Measurements from ENCODE around the gene RBM17. TPM values are rescaled to one million over a fixed set of nuclear protein-coding genes. Genes with fewer than 3 reads are reported as not detected.

The RBM17 gene
- total and polyA plus RNA-seq, 4 donors: 16.5 to 44.8 (median 34.1) TPM

DNA sequence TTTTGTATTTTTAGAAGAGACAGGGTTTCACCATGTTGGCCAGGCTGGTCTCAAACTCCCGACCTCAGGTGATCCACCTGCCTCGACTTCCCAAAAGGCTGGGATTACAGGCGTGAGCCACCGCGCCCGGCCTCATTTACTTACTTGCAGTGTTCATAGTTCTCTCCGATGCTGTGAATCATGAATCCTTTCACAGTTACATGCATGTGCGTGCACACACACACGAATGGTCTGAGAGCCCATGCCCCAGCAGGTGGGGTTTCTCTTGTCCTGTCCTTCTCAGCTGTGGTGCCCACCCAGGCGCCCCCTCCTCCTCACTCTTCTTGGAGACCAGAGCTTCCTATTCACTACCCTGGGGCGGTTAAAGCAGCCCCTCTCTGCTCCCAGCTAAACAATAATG, 50.6 kb downstream of the RBM17 start (continued):
- TF ChIP-seq, protein P1, sequence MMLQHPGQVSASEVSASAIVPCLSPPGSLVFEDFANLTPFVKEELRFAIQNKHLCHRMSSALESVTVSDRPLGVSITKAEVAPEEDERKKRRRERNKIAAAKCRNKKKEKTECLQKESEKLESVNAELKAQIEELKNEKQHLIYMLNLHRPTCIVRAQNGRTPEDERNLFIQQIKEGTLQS (IDR thresholded peaks at IDR 0.05): no peak
- no peak for TF ChIP-seq FOXA2 (IDR thresholded peaks at IDR 0.05)
- no peak for TF ChIP-seq SP1 (IDR thresholded peaks at IDR 0.05)
- TF ChIP-seq HNF4G (IDR thresholded peaks at IDR 0.05): no peak
- TF ChIP-seq, protein P2, sequence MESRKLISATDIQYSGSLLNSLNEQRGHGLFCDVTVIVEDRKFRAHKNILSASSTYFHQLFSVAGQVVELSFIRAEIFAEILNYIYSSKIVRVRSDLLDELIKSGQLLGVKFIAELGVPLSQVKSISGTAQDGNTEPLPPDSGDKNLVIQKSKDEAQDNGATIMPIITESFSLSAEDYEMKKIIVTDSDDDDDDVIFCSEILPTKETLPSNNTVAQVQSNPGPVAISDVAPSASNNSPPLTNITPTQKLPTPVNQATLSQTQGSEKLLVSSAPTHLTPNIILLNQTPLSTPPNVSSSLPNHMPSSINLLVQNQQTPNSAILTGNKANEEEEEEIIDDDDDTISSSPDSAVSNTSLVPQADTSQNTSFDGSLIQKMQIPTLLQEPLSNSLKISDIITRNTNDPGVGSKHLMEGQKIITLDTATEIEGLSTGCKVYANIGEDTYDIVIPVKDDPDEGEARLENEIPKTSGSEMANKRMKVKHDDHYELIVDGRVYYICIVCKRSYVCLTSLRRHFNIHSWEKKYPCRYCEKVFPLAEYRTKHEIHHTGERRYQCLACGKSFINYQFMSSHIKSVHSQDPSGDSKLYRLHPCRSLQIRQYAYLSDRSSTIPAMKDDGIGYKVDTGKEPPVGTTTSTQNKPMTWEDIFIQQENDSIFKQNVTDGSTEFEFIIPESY (IDR thresholded peaks at IDR 0.05): no peak
- no peak for TF ChIP-seq TAF1 (conservative IDR thresholded peaks at IDR 0.05)
- TF ChIP-seq, protein P3, sequence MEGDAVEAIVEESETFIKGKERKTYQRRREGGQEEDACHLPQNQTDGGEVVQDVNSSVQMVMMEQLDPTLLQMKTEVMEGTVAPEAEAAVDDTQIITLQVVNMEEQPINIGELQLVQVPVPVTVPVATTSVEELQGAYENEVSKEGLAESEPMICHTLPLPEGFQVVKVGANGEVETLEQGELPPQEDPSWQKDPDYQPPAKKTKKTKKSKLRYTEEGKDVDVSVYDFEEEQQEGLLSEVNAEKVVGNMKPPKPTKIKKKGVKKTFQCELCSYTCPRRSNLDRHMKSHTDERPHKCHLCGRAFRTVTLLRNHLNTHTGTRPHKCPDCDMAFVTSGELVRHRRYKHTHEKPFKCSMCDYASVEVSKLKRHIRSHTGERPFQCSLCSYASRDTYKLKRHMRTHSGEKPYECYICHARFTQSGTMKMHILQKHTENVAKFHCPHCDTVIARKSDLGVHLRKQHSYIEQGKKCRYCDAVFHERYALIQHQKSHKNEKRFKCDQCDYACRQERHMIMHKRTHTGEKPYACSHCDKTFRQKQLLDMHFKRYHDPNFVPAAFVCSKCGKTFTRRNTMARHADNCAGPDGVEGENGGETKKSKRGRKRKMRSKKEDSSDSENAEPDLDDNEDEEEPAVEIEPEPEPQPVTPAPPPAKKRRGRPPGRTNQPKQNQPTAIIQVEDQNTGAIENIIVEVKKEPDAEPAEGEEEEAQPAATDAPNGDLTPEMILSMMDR (IDR thresholded peaks at IDR 0.05; ENCODE audit: low read depth, low read length, missing input control): no peak

DNA sequence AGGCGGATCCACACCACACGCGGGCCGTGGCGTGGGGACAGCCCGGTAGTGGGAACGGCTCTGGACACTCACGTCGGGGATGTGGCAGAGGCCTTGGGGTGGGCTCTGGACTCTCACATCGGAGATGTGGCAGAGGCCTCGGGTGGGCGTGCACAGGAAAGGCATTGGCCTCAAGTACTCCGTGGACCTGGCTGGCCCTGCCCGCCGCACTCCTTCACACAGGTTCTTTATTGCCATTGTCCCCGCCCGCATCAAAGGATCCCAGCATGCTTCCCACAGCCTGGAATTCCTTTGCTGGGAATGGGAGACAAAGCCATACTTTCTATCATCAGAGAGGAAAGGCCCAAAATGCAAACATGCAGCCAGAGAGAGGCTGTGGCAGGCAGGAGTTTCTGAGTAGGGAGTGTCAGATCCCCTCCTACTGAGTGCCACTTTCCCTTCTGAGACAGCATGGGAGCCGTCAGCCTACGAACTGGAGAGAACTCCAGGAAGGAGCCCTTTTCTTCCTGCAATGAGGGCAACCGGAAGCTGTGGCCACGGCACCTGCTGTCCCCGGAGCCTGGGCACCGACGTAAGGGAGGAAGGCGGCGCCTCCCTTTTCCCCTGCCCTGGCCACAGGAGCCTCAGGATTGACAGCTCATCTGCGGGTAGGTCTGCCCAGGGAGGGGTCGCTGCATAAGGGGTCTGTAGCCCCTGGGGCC, 51.5 kb downstream of the RBM17 start:
- H3K27me3 ChIP-seq (ENCODE audit: control insufficient read depth in 4 of 4, insufficient read depth in 4 of 4, low read length in 3 of 4): no peaks in the 10 kb centered on the region
- WGBS: 73% methylated on average over 28 of the region's 28 CpGs
- H3K4me1 ChIP-seq (ENCODE audit: control insufficient read depth in 4 of 4, insufficient read depth in 4 of 4, low read length in 3 of 4): peaks cover 0 to 9% (median 5%) of the 10 kb centered on the region in 4 donors
- DNase-seq (ENCODE audit: low spot score): no peak
- no peak overlapping the region for H3K27ac ChIP-seq (ENCODE audit: low read depth in 1 of 2, low read length in 2 of 2)
- TF ChIP-seq GABPA (IDR thresholded peaks at IDR 0.05 in 1 of 2, conservative IDR thresholded peaks at IDR 0.05 in 1 of 2) (no peak), HNF4A (conservative IDR thresholded peaks at IDR 0.05) (no peak), RXRA (IDR thresholded peaks at IDR 0.05) (no peak), NR2F2 (IDR thresholded peaks at IDR 0.05) (no peak), EGR1 (IDR thresholded peaks at IDR 0.05; ENCODE audit: low read depth in 2 of 2) (no peak), HNF4G (IDR thresholded peaks at IDR 0.05) (no peak), YY1 (IDR thresholded peaks at IDR 0.05) (no peak)
- TF ChIP-seq, protein P1 (IDR thresholded peaks at IDR 0.05): no peak
- TF ChIP-seq, protein P2 (IDR thresholded peaks at IDR 0.05): no peak
- TF ChIP-seq, protein P4, sequence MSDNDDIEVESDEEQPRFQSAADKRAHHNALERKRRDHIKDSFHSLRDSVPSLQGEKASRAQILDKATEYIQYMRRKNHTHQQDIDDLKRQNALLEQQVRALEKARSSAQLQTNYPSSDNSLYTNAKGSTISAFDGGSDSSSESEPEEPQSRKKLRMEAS (IDR thresholded peaks at IDR 0.05): no peak
- H3K4me3 ChIP-seq (ENCODE audit: low read depth in 1 of 3, low read length in 3 of 3): no peak overlapping the region
- no peaks in the 10 kb centered on the region for H3K36me3 ChIP-seq (ENCODE audit: control insufficient read depth in 4 of 4, insufficient read depth in 3 of 4, low read depth in 1 of 4, low read length in 3 of 4)
- no peak overlapping the region for H3K9ac ChIP-seq (ENCODE audit: low read depth in 1 of 2, low read length in 2 of 2)
- H3K9me3 ChIP-seq (ENCODE audit: control insufficient read depth in 4 of 4, low read length in 3 of 4): no peaks in the 10 kb centered on the region
